ENCODE measurements around the gene C1orf21.
A peak's percentile ranks its signal among the peaks of the same experiment; 100 is the strongest.

Gene C1orf21

DNA sequence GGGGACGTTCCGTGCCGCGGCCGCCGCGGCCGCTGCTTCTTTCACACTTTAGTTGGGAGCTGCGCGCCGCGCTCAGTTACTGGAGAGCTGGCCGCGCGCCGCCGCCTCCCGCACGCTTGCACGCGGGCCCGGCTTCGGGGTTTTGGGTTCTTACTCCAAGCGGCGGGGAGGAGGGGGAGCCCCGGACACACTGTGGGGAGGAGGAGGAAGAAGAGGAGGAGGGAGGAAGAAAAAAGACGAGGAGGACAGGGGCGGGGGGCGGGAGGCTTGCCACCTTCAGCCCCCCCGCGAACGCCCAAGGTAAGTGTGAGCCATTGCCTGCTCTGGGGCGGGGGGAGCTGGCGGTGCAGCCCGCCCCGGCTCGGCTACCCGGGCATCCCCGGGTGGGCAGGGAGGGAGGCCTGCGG, 243 bp downstream of the C1orf21 start:
- no peak for DNase-seq (ENCODE audit: low read depth in 2 of 2)

DNA sequence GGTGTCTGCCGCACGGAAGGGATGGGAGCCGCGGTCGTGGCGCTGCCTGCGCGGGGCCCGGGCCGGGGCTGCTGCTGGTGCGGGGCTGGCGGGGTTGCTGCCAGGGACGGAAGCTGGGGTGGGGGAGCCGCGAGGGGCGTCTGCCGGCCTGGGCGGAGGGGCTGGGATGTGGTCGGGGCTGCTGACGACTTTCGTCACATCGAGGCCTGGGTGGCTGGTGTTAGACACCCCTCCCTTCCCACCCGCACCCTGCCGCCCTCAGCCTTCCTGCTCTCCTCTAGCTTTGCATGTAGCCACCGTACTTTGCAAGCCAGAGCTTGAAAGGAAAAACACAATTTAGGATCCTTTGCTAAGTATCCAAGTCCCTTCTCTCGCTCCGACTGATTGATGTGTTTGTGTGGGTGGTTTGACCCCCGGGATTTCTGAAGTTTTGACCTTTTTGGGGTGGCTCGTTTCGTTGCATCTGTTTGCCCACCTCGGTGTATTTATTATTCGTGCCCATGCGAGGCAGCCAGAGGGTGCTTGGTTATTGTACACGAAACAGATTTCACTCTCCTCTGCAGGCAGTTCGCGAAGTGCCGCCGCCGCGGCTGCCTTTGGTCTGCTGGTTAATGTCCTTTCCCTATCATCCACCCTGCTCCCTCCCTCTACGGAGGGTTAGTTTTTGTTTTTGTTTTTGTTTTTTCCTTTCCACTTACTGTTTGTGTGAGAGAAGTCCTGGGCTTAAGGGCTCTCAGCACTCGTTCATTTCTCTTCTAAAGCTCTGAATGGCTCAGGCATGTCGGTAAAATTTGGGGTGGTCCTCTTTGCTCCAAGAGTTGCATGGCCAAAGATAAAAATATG, 868 bp downstream of the C1orf21 start:
- DNase-seq (ENCODE audit: low read depth in 2 of 2): peak in 1 of 2 donors; percentile 42

DNA sequence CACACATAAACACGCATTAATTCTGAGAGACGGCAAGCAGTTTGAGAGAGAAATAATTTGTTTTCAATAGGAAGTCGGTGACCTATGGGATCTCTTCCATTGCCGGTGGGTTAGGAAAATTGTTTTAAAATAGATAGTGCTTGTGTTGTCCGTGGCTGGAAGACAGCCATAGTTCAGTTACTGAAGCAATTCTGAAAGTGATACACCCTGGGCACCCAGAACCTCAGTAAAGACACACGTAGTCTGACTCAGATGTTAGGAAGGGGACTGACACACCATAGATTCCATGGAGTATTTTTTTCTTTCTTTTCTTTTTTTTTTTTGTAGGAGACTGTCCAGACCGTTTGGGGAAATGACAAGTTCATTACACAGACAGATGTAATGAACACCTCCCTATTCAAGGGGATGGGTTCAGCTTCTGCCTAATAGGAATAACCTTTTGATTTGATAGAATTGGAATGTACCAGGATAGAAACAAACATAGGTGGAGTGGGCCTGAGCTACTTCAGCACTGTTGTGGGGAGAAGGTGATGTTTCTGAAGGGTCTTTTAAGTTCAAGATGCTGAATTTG, 1.6 kb downstream of the C1orf21 start:
- no peak for DNase-seq (ENCODE audit: low read depth in 2 of 2)

DNA sequence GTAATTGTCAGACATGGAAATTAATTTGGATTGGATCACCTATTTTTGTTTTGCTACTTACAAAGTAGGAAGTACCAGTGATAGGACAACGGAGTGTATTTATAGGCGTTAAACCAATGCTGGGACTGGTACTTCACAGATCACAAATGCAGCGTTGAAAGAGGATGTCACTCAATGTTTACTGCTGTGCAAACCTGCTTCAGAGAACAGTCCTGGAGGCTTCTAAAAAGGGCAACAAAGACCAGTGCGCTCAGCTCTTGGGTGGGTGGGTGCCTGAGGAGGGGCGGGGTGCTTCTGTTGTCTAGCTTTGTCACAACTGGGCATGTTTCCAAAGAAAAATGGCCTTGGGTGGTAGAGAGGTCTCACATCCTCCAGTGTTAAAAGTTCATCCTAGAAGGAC, 2.1 kb downstream of the C1orf21 start:
- DNase-seq (ENCODE audit: low read depth in 2 of 2): no peak

DNA sequence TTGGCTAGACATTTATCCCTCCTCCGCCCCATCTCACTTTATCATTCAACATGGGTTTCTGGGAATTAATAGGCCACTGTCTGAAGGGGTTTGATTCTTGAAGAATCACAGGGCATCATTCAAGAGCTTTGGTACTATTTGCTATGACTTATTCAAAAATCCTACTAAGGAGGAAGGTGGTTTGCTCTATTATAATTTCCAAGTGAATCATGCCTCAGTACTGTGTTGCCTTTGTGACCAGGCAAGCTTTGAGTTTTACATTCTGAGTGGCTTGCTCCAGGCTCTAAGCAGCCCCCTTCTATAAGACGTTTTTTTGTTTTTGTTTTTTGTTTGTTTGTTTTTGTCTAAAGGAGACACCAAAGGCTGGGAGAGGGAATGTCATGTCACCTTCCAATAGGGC, 2.6 kb downstream of the C1orf21 start:
- no peak for DNase-seq (ENCODE audit: low read depth in 2 of 2)

DNA sequence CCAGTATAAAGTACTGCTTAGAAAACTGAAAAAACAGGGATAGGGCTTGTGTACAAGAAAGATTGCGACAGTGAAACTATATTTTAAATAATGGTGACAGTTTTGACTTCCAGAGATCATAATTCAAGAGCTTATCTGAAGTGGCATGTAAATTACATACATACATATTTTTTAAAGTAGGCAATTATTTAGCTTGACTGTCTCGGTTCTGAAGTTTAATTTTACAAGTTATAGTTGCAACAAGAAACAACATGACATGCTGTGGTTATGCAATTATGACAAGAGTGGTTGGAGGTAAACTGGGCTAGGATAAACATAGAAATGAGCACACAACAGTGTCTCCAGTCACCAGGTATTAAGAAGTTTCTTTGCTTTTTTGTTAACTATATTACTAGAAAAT, 4.1 kb downstream of the C1orf21 start:
- no peak for DNase-seq (ENCODE audit: low read depth in 2 of 2)

DNA sequence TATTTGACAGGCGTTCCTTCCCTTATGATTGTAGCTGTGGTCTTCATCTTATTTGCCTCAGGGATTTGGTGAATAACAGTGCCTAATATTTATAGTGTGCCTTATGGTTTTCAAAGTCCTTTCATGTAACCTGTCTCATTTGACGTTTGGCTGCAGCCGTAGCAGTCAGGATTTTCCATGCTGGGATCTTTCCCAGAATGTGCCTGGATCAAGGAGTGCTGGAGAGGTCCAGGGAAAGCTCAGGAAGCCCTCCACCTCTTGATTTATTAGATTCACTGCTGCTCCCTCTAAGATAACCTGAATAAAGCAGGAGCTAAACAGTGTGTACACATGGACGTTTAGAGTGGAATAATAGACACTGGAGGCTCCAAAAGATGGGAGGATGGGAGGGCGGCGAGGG, 5.2 kb downstream of the C1orf21 start:
- no peak for DNase-seq (ENCODE audit: low read depth in 2 of 2)

DNA sequence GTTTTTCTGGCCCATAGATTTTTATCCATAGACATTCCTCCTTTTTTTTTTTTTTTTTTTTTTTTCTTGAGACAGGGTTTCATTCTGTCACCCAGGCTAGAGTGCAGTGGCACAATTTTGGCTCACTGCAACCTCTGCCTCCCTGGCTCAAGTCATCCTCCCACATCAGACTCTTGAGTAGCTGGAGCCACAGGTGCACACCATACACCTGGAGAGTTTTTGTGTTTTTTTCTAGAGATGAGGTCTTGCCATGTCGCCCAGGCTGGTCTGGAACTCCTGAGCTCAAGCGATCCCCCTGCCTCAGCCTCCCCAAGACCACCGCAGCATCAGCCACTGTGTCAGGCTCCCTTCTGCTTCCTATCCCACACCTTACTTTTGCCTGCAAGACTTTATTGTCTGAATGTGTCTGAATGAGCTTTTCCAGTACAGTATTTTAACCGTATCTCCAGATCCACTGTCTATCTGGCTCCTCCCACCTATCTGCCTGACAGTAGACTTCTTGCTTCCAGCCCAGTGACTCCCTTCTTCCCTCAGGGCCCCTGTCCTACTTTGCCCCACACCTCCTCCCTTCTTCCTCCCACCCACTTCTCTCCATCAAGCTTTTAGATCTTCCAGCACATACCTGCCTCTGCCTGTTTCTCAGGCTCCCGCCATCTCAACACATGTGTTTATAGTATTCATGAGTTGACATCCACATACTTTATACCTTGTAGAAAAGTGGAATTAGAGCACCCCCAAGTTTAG, 6.1 kb downstream of the C1orf21 start:
- DNase-seq (ENCODE audit: low read depth in 2 of 2): no peak

DNA sequence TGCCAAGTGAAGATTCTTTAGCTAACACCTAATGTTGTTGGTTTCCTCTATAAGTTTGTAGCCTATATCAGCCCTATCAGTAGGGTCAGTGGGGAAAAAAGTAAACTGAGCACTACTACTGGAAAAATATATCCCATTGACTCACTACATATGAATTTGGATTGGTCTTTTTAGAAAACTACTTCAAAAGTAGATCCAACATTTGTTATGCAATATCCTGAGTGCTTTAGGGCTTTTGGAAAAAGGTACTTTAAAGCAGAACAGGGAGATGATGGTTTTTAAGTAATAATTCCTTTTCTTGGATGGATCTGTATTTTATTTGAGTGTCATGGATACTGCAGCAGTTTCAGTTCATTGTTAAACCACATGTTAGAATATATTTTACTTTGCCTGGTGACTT, 7.1 kb downstream of the C1orf21 start:
- DNase-seq (ENCODE audit: low read depth in 2 of 2): no peak

DNA sequence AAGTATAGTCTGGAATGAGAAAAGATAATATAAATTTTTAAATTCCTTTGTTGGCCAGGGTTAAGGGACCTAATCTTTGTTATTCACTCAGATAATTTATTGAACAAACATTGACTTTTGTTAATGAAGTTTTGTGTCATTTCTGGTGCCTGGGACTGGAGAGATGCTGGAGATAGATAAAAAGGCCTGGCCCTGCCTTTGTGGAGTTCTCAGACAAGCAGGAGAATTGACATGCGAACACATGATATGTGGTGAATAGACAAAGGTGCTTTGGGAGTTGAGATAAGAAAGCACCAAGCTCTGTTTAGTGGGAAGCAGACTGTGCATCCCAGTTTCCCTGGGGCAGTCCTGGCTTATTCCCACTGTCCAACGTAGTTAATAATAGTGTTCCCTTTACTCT, 8.5 kb downstream of the C1orf21 start:
- DNase-seq (ENCODE audit: low read depth in 2 of 2): no peak

DNA sequence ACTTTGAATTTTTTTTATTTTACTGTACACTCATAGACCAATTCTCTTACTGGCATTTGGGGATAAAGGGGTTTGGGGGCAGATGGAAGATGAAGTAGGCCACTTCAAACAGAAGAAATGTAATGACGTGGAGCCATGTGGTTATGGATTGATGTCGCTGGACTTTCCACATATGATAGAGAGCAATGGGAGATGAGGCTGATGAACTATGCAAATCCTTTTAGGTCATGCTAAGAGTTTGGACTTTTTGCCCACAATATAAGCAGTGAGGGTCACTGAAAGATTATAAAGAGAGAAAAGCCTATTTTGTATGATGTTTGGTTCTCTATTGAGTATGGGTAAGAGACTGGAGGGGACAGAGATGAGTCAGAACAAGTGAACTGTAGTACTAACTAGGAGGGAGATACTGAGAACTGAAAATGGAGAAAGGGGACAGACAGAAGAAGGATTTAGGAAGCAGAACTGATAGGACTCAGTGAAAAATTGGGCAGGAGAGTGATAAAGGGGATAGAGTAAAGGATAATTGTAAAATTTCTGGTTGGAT, 9.2 kb downstream of the C1orf21 start:
- no peak for DNase-seq (ENCODE audit: low read depth in 2 of 2)

DNA sequence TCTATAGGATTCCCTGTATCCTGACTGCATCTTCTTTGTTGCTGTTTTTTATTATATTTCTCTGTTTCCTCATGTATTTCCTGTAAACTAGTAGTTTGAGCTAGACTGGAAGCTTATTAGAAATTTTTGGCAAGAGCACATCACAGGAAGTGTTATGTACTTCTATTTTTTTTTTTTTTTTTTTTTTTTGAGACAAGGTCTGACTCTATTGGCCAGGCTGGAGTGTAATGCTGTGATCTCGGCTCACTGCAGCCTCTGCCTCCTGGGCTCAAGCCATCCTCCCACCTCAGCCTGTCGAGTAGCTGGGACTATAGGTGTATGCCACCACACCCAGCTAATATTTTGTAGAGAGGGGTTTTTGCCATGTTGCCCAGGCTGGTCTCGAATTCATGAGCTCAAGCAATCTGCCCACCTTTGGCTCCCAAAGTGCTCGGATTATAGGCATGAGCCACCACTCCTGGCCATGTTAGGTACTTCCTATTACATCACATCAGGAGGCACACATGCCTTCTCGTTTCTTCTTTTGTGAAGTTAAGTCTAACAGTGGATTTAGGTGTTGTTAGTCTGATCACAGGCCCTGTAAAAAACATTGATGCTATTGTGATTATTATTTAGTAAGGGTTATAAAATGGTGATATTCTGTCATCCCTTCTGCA, 12.5 kb downstream of the C1orf21 start:
- DNase-seq (ENCODE audit: low read depth in 2 of 2): no peak

DNA sequence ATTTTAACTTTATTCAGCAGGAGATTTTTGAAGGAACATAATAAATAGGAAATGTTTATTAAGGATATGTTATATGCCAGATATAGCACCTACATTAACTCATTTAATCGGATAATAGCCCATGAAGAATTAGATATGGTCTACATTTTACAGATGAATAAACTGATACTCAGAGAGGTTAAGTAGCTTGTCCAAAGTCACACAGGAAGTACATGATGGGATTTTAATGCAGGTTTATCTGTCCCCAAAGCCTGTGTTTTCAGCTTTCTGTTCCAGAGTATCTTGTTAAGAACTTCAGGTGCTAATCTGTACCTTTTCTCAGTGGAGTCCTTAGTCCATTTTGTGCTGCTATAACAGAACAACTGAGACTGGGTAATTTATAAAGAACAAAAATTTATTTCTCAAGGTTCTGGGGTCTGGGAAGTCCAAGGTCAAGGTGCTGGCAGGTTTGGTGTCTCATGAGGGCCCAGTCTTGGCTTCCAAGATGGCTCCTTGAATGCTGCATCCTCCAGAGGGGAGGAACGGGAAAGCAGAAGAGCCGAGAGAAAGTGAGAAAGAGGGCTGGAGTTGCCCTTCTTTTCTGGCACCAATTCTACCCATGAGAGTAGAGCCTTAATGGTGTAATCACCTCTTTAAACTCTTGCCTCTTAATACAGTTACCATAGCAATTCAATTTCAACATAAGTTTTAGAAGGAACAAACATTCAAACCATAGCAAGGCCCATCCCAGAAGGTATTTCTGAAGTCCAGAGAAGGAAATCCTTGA, 17.3 kb downstream of the C1orf21 start:
- DNase-seq (ENCODE audit: low read depth in 2 of 2): no peak

DNA sequence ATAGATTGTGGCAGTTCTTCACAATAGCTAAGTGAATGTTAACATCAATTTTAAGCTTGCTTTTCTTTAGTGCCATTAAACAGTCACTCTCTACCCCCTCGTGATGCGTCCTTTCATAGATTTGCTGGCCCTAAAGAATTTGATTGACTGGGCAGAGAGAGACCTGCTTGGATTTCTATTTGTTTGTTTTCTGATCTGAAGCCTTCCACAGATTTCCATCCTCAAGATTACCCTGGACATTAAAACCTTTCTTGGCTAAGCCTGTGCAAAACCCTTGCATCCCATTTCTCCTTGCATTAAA, 17.8 kb downstream of the C1orf21 start:
- DNase-seq (ENCODE audit: low read depth in 2 of 2): no peak

DNA sequence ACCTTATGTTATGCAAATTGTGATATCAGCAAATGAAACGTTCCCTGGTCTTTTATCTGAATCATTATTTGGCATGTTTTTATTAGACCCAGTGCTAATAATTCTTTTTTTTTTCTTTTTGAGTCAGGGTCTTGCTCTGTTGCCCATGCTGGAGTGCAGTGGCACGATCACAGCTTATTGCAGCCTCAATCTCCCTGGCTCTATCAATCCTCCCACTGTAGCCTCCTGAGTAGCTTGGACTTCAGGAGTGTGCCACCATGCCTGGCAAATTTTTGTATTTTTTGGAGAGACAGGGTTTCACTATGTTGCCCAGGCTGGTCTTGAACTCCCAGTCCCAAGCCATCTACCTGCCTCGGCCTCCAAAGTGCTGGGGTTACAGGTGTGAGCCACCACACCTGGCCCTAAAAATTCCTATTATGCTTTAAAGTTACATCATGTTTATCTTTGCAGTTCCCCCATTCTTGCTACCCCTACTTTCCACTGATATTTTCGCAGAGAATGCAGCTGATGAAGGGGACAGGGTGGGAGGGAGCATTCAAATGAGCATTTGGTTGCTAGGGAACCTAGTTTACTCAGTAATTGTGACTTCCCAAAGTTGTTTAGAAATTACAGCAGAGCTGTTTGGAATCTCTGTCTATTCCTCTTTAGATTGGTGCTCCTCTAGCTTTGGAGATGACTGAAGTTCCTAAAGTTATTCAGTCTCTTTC, 18.4 kb downstream of the C1orf21 start:
- no peak for DNase-seq (ENCODE audit: low read depth in 2 of 2)

DNA sequence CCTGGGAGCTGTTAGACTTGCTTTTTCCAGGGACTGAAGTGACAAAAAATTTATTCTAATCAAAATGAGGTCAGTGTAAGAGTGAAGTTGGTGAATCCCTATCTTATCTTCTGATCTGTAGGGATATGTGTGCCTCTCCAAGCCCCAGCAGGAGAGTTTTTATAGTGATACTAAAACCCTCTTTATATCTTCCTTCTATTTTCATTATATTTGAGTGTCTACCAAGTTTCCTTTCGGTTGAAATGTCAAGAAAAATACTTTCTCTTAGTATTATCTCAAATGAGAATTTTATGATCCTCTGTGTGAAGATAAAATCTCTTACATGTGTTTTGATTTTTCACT, 18.9 kb downstream of the C1orf21 start:
- DNase-seq (ENCODE audit: low read depth in 2 of 2): no peak

DNA sequence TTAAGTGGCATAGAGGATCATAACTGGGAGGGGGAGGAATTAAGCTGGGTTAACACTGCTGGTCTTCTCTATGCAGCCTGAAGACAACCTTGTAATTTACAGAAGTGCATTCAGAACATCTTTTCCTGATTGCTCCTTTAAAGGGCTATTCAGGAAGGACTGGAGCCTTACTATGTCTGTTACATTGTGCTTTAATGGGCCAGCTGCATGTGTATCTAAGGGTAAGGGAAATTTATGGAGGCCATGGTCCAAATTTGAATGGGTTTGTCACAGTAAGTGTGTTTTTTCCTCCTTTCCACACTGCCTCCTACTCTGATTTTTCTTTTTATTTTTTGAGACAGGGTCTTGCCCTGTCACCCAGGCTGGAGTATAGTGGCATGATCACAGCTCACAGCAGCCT, 19.6 kb downstream of the C1orf21 start:
- no peak for DNase-seq (ENCODE audit: low read depth in 2 of 2)

DNA sequence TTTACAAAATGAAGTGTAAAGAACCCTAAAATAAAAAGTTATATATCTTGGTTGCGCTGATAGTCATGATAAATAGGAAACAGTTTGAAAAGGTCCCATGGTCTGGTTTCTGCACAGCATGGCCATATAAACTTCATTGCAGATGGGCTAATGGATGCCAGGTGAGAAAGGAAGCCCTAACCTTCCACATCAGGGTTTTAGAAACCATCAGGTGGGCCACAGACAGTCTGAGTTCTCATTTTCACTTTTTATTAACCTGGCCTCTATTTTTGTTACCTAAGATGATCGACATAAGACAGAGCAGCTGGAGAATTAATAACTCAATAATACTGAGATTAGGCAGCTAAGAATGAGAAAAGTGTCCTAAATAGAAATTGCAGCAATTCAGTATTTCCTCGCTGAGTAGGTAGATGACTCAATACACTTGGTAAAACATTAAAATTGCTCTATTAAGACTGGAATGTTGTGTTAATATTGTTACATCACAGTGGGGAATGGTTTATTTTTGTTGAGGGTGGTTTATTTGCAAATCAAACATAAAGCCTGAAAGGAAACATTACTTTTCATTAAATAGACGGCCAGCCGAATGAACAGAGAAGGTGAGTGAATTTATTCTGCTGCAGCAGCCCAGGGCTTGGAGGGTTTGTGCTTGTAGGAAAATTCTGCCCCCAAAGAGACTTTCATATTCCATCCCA, 21.1 kb downstream of the C1orf21 start:
- no peak for DNase-seq (ENCODE audit: low read depth in 2 of 2)

DNA sequence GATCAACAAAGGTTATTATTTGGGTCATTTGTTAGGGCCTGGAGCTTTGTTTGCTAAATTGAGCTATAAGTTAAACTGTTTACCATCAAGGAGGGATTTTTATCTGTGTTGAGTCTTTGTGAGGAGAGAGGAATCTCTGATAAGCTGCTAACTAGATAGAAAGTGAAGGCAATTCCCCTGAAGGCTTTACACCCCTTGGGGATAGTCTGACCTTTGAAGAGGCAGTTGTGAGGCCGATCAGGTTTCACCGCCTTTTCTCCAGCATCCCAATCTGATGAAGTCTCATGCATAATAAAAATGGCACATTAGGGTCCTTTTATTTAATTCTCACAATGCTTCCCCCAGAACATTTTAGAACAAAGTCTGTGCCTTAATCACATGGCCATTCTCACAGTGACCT, 21.8 kb downstream of the C1orf21 start:
- DNase-seq (ENCODE audit: low read depth in 2 of 2): no peak

DNA sequence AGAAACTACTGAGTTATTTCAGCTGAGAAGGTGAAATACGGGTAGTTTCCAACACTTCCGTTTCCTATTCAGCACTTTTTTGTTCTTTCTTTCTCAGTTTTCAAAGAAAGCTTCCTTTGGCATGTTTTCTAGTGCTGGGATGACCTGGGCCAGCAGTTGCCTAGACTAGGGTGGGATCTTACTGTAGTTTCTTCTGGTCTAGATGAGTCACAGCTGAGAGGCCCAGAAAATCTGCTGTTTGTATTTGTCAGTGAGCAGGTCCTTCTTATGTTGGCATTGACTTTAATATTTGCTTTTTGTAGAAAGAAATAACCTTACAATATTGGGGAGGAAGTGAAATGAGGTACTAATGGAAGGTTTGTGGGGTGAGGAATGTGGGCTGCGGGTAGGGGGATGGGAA, 22.2 kb downstream of the C1orf21 start:
- no peak for DNase-seq (ENCODE audit: low read depth in 2 of 2)

DNA sequence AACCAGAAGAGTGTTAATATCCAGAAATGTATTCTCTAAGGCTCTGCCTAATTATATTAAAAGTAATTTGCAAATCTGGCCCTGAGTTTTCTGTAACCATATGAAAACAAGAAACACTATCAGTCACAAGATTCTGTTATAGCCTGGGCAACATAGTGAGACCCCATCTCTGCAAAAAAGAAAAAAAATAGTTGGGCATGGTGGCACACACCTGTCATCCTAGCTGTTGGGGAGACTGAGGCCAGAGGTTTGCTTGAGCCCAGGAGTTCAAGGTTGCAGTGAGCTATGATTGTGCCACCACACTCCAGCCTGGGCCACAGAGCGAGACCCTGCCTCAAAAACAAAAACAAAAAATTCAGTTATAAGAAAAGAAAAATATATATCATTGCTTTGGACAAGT, 25.6 kb downstream of the C1orf21 start:
- DNase-seq (ENCODE audit: low read depth in 2 of 2): no peak
